HG03565 (cell line): ENCODE data around the gene NFXL1.
A peak's percentile ranks its signal among the peaks of the same experiment; 100 is the strongest.

Experiments
- ATAC-seq: cut with Tn5 transposase; IDR thresholded peaks from one replicate; pipeline ENCODE4 v1.9.1; 2021; ENCODE audit warnings: mild to moderate bottlenecking, moderate library complexity; ENCODE audit not compliant: unreplicated experiment

The NFXL1 gene

DNA sequence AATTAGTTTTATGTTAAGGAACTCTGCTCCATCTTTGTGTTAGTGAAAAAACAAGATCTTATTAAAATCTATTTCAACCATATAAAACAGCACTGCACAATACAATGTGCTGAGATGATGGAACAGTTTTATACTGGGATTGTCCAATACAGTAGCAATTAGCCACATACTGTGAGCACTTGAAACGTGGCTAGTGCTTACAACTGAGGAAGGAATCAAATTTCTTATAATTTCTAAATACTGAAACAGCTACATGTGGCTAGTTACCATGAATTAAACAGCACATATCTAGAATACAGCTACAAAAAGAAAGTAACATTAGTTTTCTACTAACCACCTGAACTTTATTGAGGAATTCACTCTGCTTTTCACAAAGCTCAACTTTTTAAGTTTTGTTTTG is 14.7 kb downstream of the NFXL1 start:
- ATAC-seq, result no peak

- no peak for ATAC-seq
Measured at GRCh38 chr4:47891928-47892327, 22.5 kb downstream of the NFXL1 start.

DNA sequence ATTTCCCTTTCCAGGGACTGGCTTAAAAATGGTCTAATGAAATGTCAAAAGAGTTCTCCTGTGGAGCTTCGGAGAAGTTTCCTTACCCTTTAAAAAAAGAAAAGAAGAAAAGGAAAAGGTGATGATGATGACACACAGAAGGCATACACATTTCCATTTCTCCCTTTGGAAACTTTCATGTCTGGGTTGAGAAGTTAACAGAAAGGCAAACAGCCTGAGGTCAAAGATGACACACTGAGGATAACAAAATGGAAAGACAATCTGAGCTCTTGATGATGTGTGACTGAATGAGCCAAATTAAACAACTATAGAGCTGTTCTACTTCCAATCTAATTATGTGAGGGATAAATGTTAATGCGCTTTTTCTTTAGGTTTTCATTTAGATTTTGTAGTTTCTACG is 32.2 kb downstream of the NFXL1 start:
- no peak for ATAC-seq

- no peak for ATAC-seq
Measured at GRCh38 chr4:47879458-47879857, 34.9 kb downstream of the NFXL1 start.

- no peak for ATAC-seq
Measured at GRCh38 chr4:47876784-47877546, 37.4 kb downstream of the NFXL1 start.

DNA sequence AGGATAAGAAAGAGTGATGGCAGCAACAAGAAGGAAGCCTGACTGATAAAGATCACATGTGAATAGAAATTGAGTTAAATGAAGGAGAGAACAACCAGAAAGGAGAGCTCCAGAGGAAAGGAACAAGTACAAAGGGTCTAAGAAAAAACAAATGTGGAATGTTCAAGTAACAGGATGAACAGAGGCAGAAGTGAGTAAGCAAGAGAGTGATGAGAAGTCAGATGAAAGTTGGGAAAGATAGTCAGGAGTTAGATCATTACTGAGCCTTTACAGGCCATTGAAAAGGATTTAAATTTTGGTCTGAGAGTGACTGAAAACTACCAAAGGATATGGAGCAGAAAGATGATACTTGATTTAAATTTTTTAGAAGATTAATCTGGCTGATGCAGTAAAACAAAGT is 38.1 kb downstream of the NFXL1 start:
- no peak for ATAC-seq

- ATAC-seq, result no peak
Measured at GRCh38 chr4:47873877-47874541, 40.4 kb downstream of the NFXL1 start.

- ATAC-seq, result no peak
Measured at GRCh38 chr4:47863486-47863885, 50.9 kb downstream of the NFXL1 start.

GRCh38 chr4:47862297-47862696 is 52.1 kb downstream of the NFXL1 start:
- no peak for ATAC-seq

GRCh38 chr4:47860305-47860704 is 54.1 kb downstream of the NFXL1 start:
- ATAC-seq, result no peak

DNA sequence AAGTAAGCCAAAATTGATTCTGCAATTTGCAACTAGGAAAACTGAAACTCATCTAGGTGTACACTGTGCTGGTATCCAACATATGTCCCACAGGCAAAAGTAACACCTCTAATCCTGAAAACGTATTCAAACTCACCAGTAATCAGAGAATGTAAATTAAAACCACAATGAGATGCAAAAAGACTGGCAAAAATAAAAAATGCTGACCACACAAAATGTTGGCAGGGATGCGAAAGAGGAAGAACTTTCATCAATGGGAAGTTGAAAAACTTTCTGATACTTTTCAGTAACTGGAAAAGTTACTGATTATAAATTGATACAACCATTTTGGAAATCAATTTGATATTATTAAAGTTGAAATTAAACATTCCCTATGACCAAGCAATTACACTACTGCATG is 56.4 kb downstream of the NFXL1 start:
- ATAC-seq, result no peak

DNA sequence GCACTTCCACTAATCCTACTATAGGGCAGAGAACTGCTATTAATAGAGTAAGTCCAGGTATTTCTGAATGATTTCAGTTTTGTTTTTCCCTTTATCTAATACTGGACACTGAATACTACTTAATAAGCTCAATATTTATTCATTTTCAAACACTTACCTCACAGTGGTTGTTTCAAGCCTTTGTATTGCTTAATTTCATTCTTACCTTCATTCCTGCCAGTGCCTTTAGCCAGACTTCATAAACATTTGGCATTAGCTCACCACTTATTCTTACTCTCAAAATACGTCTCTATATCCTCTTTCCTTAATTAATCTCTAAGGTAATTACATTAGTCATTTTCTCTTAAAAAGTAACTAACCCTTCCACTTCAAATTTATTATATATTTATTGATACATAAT is 57.7 kb downstream of the NFXL1 start:
- ATAC-seq, result no peak

GRCh38 chr4:47855350-47855749 is 59.0 kb downstream of the NFXL1 start:
- no peak for ATAC-seq

GRCh38 chr4:47852136-47852535 is 62.2 kb downstream of the NFXL1 start:
- ATAC-seq, result no peak

- no peak for ATAC-seq
Measured at GRCh38 chr4:47849466-47849865, 64.9 kb downstream of the NFXL1 start.

DNA sequence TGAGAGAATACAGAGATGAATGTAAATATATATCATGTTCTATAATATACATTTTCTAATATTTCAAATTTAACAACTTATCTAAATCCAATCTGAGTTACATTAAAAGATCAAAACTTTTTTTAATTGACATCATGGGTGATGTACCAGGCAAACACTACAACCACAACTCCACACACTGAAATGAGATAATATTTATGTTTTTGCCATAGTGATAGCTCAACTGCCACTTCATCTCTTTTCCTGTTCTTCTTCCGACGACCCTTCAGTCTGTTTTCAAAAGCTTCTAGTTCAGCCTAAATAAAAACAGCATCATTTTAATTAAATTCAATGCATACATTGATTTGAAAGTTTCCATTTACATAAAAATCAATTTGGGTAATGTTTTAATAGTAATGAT is 66.3 kb downstream of the NFXL1 start:
- ATAC-seq, result no peak

GRCh38 chr4:47842985-47843384 is 71.4 kb downstream of the NFXL1 start:
- ATAC-seq, result no peak

DNA sequence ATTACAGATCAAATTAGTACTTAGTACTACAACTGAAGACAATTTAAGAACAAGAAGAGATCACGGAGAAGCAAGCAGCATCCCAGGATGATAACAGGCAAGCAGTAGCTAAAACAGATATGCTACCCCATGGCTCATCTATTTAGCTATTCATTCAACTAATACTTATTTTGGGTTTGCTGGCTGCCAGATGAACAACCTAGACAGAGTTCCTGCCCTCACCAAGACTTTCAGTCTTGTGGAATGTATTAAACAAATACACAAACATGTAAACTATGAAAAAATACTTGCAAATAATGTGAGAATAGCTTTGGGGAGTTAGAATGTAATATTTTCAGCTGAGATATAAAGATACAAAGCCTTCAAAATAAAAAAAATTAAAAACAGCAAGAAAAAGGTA is 74.1 kb downstream of the NFXL1 start:
- ATAC-seq, result no peak

- peak; percentile 72 for ATAC-seq
Measured at GRCh38 chr4:47839259-47839658, 75.1 kb downstream of the NFXL1 start.

DNA sequence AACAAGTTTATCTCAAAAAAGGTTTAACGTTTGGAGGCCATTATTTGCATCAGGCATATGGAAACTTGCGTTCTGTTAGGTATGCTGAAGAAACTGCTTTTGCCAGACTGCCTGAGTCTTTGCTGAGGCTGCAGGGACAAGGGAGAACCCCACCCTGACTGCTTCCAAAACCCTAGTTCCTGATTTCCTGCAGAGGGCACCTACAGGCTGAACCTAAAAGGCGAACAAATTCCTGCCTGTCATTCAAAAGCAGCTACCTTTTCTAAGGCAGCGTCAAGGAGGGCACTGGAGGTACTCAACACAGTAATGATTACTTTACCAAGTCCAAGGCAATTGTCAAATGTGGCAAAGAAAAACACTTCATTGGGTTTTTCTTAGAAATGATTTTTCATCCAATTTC is 75.9 kb downstream of the NFXL1 start:
- no peak for ATAC-seq

DNA sequence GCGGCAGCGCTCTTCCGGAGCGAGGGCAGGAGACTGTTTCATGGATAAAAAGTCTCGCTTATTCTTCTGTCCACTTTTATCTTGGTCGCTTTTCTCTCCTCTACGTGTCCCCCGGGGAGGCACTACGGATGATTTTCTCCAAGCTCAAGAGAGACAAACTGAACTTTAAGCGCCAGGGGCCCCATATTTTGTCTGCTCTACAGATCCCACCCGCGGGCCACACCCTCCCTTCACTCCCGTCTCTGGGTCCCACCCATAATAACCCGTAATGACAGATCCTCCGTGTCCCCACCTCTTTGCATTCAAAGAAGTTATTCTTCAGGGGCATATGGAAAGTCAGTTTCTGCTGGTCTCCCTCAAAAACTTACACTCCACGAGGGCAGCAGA is 76.5 kb downstream of the NFXL1 start, which contains the start of gene CORIN:
CORIN (minus strand) TSS at position 160 of the 387 bp plus-strand sequence; CDS start at position 42, 118 bp downstream.
- ATAC-seq, result no peak

DNA sequence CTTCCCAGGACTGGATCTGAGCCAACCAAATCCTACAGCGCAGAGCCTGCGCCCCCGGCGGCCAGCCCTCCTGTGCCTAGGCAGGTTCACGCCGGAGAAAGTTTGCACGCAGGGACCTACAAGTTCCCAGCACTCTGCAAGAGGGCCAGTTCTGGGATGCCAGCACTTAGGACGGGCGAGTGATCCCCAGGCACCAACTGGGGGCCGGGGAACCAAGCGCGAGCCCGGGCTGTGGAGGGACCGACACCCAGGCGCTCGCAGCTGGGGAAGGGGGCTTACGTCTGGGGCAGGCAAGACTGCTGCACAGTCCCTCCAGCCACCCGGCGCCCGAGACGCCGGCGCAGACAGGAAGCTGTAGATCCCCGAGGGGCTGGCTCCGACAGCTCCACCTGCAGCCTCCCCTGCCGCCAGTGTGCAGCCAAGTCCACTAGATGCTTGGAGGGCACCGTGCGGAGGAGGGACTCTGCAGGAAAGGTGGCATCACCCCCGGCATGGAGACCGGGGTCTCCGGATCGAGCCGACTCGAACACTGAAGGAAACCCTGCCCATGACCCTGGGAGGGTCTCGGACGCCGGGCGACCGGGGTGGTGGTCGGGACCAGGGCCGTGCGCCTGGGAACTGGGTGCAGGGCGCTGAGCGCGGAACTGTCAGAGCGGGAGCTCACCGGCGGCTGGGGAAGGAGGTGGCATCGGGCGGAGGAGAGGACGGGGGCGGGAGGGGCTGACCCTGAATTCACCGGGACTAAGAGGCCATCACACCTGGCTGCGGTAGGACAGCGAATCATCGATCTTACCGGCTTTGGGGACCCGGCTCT is 77.1 kb downstream of the NFXL1 start:
- peak; percentile 29 for ATAC-seq
